ENCODE measurements around the gene STARD5.

The STARD5 gene

DNA sequence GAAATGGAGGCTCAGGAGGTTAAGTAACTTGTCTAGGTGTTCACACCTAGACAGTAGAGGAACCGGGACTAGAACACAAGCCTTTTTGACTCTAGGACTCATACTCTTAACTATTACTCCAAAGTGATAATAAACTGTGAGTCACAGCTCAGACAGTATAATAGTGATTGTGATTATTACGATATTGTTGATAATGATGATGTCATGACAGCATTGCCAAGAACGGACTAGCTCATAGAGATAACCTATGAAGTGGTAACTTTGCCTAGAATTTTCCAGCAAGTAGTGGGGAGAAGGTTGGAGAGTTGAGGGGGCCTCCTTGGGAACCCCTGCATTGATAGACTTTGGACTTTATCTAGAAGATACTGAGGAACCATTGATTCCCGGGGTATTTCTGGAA is 34.0 kb downstream of the STARD5 start:
- DNase-seq: no peak

- DNase-seq: no peak
Observed at GRCh38 chr15:81288616-81289015, 35.3 kb downstream of the STARD5 start.

- DNase-seq: no peak
Observed at GRCh38 chr15:81288040-81288439, 35.9 kb downstream of the STARD5 start.

- no peak for DNase-seq
Observed at GRCh38 chr15:81286621-81287121, 37.3 kb downstream of the STARD5 start.

GRCh38 chr15:81285461-81285860 is 38.5 kb downstream of the STARD5 start:
- no peak for DNase-seq

DNA sequence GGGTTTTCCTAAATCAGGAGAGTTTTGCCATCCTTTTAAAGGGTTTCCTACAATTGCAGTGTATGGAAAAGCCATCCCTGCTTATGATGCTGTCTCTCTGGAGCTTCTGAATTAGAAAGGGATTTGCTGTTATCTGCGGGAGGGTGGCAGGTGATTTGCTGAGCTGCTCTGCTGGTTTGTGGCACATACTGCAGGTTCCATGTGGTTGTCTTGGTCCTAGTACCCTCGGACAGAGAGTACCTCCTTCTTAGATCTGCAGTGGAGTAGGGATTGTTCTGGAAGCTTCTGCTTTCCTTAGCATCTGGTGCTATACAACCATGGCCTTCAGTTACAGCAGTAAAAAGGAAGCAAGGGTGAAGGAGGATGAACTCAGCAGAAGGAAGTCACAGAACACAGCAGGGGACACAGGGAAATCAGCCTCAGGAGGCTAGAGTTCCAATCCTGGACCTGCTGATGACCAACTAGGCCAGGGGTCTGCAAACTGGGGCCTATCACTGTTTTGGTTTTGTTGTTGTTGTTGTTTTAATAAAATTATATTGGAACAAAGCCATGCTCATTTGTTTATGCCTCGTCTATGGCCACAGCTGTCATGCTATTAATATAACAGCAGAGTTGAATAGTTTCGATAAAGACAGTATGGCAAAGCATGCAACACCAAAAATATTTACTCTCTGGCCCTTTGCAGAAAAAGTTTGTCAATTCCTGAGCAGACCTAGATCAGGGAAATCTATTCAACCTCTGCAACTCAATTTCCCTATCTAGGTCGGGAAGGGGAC is 39.5 kb downstream of the STARD5 start:
- DNase-seq: no peak

DNA sequence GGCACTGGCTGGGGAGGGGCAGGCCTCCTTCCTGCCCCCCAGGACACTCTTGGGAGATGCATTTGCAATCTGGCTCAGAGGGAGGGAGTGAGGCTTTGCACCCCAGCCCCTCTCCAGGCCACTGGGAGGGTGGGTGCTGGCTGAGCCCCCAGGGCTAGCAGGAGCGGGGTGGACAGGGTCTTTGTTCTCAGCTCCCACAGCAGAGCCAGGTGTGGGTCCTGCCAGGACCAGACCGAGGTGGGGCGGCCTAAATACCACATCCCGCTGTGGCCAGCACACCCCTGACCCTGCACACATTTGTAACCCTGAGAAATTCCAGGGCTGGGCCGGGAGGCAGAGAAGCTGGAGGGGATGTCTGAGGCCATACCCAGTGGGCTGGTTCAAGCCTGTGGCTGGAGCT is 41.0 kb downstream of the STARD5 start:
- no peak for DNase-seq

DNA sequence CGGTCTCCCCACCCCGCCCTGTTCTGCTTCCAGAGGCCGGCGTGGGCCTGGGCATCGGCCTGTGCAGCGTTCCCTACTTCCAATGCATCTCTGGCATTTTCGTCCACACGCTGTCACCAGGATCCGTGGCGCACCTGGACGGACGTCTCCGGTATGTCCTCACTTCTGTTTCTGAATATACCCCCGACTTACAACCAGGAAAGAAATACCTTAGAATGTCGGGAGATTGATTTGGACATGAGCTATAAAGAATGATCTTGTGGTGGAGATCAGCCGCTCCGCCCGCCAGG is 41.4 kb downstream of the STARD5 start:
- DNase-seq: no peak

- DNase-seq: no peak
Observed at GRCh38 chr15:81281766-81282605, 42.0 kb downstream of the STARD5 start.

- no peak for DNase-seq
Observed at GRCh38 chr15:81281456-81281735, 42.5 kb downstream of the STARD5 start.

- no peak for DNase-seq
Observed at GRCh38 chr15:81280696-81281455, 43.1 kb downstream of the STARD5 start.

- no peak for DNase-seq
Observed at GRCh38 chr15:81279621-81280485, 44.1 kb downstream of the STARD5 start.

DNA sequence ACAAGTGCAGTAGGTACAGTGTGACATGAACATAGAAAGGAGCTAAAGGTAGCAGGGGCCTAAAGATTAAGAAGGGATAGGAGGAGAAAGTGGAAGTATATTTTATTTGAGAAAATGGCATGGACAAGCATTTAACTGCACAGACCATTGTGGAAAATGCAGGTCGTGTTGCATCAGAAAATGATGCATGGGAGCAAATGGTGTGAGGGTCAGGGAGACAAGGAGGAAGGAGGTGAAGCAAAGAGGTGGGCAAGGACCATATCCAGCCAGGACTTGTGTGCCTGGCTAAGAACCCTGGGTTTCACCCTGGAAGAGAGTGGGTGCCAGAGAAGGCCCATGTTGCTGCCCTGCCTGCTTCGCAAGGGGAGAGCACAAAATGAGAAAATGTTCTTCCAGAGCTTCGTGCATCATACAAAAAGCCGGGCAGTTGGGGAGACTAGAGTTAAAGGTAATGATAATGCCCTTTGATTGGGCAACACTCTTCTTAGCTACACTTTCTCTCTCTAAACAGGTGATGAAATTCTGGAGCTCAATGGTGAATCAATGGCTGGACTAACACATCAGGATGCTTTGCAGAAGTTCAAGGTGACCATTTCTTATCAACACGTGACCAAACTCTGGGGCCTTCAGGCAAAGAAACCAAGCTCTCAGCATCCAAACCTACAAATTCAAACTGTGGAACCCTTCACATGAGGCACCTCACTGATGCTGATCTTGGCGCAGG is 45.5 kb downstream of the STARD5 start:
- DNase-seq: no peak

GRCh38 chr15:81277851-81278250 is 46.1 kb downstream of the STARD5 start:
- DNase-seq: no peak

DNA sequence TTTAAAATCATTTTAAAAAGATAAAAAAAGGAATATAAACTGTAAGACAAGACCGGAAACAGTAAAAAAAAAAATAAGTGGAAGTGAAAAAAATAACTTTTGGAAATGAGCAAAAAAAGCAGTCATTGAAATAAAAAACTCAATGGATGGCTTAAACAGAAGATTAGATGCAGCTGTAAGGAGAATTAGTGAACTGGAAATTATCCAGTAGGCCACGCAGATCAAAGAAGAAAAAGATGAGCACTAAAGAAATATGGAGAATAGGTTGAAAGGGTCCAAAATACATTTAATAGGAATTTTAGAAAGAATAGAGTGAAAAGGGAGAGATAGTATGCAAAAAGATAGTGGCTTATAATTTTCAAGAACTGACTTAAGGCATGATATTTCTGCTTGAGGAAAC is 47.0 kb downstream of the STARD5 start:
- DNase-seq: no peak

GRCh38 chr15:81275711-81276392 is 48.1 kb downstream of the STARD5 start:
- no peak for DNase-seq

GRCh38 chr15:81274931-81275707 is 48.8 kb downstream of the STARD5 start:
- DNase-seq: peak; percentile 69

DNA sequence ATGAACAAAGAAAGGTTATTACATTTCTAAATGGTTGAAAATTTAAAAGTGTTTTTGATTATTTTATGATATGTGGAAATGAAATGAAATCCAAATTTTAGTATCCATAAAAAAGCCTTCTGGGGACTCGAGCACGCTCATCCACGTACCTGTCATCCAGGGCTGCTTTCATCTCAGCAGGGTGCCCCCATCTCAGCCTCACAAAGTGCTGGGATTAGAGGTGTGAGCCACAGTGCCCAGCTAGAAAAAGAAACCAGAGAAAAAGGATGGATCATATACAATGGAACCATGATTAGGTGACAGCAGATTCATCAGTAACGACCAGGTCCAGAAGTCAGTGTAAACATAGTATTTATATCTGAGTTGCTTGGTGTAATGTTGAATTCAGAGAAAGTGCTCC is 49.7 kb downstream of the STARD5 start:
- no peak for DNase-seq

- no peak for DNase-seq
Observed at GRCh38 chr15:81273855-81274254, 50.1 kb downstream of the STARD5 start.

DNA sequence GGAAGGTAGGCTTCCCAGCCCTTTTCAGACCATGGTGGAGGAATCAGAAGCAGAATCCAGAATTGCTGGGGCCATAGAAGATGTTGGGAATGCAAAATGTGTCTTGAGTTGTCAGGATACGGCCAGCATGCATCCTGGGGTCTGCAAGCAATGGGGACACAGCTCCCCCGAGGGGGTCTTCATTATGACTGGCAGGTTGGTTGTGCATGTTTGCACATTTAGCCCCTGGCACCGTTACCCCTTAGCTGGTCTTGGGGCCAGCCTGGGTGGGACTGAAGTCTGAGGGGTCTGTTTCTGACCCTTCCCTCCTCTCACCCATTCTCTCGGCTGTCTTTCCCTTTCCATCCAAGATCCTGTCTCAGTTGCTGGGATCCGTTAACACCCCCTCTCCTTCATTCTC is 50.7 kb downstream of the STARD5 start:
- no peak for DNase-seq

All from activated naive CD4-positive, alpha-beta T cell treated with Interleukin-2 at 50 U/mL for 16 hours (primary cell).